HG02852 (cell line): ENCODE results near the gene TK1.
A peak's percentile ranks its signal among the peaks of the same experiment; 100 is the strongest.

Source experiments
- ATAC-seq: cut with Tn5 transposase; IDR thresholded peaks from one replicate; pipeline ENCODE4 v1.9.1; 2021; ENCODE audit warnings: mild to moderate bottlenecking, moderate library complexity; ENCODE audit not compliant: unreplicated experiment

TK1 gene

GRCh38 chr17:78223061-78223460 is 36.2 kb upstream of the TK1 start:
- no peak for ATAC-seq

GRCh38 chr17:78219396-78220150 is 32.7 kb upstream of the TK1 start:
- no peak for ATAC-seq

- no peak for ATAC-seq
Observed at GRCh38 chr17:78214706-78215061, 27.8 kb upstream of the TK1 start.

GRCh38 chr17:78214016-78214705 is 27.3 kb upstream of the TK1 start, which contains the start of gene BIRC5:
Gene BIRC5, plus strand, starts transcription at chr17:78214253. Its CDS starts 64 bp downstream, at chr17:78214317.
- peak; percentile 75 for ATAC-seq

GRCh38 chr17:78211032-78211431 is 24.2 kb upstream of the TK1 start:
- no peak for ATAC-seq

- ATAC-seq = no peak
Observed at GRCh38 chr17:78210111-78210510, 23.3 kb upstream of the TK1 start.

GRCh38 chr17:78208486-78208885 is 21.6 kb upstream of the TK1 start:
- ATAC-seq = no peak

GRCh38 chr17:78206298-78206697 is 19.4 kb upstream of the TK1 start:
- no peak for ATAC-seq

- ATAC-seq = no peak
Observed at GRCh38 chr17:78205124-78205775, 18.4 kb upstream of the TK1 start.

- no peak for ATAC-seq
Observed at GRCh38 chr17:78204387-78205123, 17.7 kb upstream of the TK1 start.

GRCh38 chr17:78202666-78203065 is 15.8 kb upstream of the TK1 start:
- no peak for ATAC-seq

GRCh38 chr17:78200451-78200850 is 13.6 kb upstream of the TK1 start:
- no peak for ATAC-seq

GRCh38 chr17:78197147-78197832 is 10.4 kb upstream of the TK1 start:
- ATAC-seq = no peak

- no peak for ATAC-seq
Observed at GRCh38 chr17:78196716-78197115, 9.9 kb upstream of the TK1 start.

- ATAC-seq = no peak
Observed at GRCh38 chr17:78185981-78186691, 716 bp downstream of the TK1 start.

- no peak for ATAC-seq
Observed at GRCh38 chr17:78184868-78185267, 2.0 kb downstream of the TK1 start.

GRCh38 chr17:78184351-78184750 is 2.5 kb downstream of the TK1 start:
- ATAC-seq = no peak

GRCh38 chr17:78183916-78184315 is 2.9 kb downstream of the TK1 start:
- ATAC-seq = no peak

GRCh38 chr17:78182504-78182903 is 4.3 kb downstream of the TK1 start:
- ATAC-seq = no peak

- no peak for ATAC-seq
Observed at GRCh38 chr17:78180508-78180907, 6.3 kb downstream of the TK1 start.
